Fibroblast of pulmonary artery (primary cell): ENCODE measurements around the gene EEFSEC.
A peak's percentile ranks its signal among the peaks of the same experiment; 100 is the strongest.

Experiments used
- DNase-seq: peaks from one replicate; pipeline ENCODE4 v3.0.0-alpha.2; 2010; ENCODE audit warnings: low read depth
- H3K4me3 ChIP-seq: replicated peaks from 2 replicates; pipeline ENCODE4 v1.5.1; 2011; ENCODE audit warnings: low read depth, mild to moderate bottlenecking, control low read depth, low read length, moderate library complexity
- CTCF ChIP-seq: IDR thresholded peaks from 2 replicates; pipeline ENCODE4 v1.5.1; 2011; ENCODE audit warnings: mild to moderate bottlenecking, control low read depth, low read length, inconsistent platforms; ENCODE audit errors: missing control alignments

Gene EEFSEC

DNA sequence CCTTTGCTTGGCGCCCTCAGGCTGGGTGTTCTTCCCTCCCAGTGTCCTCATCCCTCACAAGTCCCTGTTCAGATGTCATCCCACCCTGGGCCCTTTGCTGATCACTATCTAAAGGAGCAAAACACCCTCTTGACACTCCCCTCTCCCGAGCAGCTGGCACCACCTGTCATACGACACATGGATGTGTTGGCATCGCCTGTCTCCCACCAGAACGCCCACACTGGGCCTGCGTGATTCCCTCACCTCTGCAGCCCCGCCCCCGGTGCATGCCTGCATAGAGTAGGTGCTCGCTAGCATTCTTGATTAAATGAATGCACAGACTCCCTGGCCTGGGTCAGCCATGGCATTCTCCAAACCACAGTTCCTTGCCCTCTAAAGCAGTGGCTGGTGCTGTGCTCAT, 237.6 kb downstream of the EEFSEC start:
- no peak for DNase-seq
- TF ChIP-seq CTCF = no peak
- H3K4me3 ChIP-seq = no peak overlapping the region

- TF ChIP-seq CTCF = no peak
- no peak for DNase-seq
Measured at GRCh38 chr3:128392021-128392420, 238.7 kb downstream of the EEFSEC start.

GRCh38 chr3:128392818-128393544, 239.7 kb downstream of the EEFSEC start:
- DNase-seq = no peak
- H3K4me3 ChIP-seq = no peak overlapping the region
- TF ChIP-seq CTCF = no peak

More at GRCh38 chr3:128392021-128392420, 238.7 kb downstream of the EEFSEC start:
- H3K4me3 ChIP-seq = no peak overlapping the region

DNA sequence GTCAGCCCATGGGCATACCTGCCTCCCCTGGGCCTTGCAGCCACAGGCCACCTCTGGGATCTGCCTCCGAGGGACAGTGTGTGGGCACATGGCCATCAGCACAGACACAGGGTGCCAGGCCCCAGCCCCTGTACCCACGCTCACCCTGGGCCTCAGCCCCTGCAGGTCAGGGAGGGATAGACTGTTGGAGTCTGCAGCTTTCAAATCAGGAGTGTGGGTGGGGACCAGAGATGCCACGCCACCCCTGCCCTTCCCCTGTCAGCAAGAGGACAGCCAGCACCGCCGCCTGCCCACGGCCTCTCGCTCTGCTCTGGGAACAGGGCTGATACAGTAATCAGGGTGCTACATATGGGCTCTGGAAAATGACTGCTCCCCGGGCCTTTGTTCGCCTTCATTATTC, 240.8 kb downstream of the EEFSEC start:
- no peak for TF ChIP-seq CTCF
- no peak for DNase-seq
- H3K4me3 ChIP-seq = no peak overlapping the region

GRCh38 chr3:128395046-128395445, 241.8 kb downstream of the EEFSEC start:
- no peak for DNase-seq
- TF ChIP-seq CTCF = no peak
- no peak overlapping the region for H3K4me3 ChIP-seq

GRCh38 chr3:128395500-128396162, 242.3 kb downstream of the EEFSEC start:
- no peak for TF ChIP-seq CTCF
- H3K4me3 ChIP-seq = no peak overlapping the region
- peak; percentile 69 for DNase-seq
